Panc1 (cell line): ENCODE results near the gene XXYLT1. TPM values are rescaled to one million over a fixed set of nuclear protein-coding genes. Genes with fewer than 3 reads are reported as not detected.

Experiments used
- ATAC-seq: fragments of 200-7000 bp; cut with Tn5 transposase; 2 replicates; pipeline ENCODE4 v1.9.1; 2020; ENCODE audit warnings: mild to moderate bottlenecking, moderate library complexity
- BruUV-seq: library from RNA; stranded (reverse); fragments of 400-500 nt; replicated peaks from 2 replicates; lab custom pipeline; 2021; lab: Mats Ljungman, UMichigan
- CTCF ChIA-PET: fragments of 300-600 bp; sonication (Branson Sonifier 250); formaldehyde crosslinking; loops from one replicate; lab custom pipeline; 2022; ENCODE audit warnings: antibody characterized with exemption; lab: Charles Lee
- POLR2A ChIA-PET: fragments of 300-600 bp; sonication (Branson Sonifier 250); formaldehyde crosslinking; loops from one replicate; lab custom pipeline; 2022; ENCODE audit warnings: antibody characterized with exemption; lab: Charles Lee
- DNase-seq: peaks from one replicate; pipeline ENCODE4 v3.0.0-alpha.2; 2010; ENCODE audit warnings: low read depth, low spot score
- H3K27ac ChIP-seq: 2 replicates; pipeline ENCODE4 v1.5.1; 2011; ENCODE audit warnings: mild to moderate bottlenecking, low read length, inconsistent platforms
- H3K27me3 ChIP-seq: fragments of 200-500 bp; sonication (Bioruptor generic); 2 replicates; pipeline ENCODE4 v1.6.0; 2014; ENCODE audit warnings: low read length, inconsistent platforms; ENCODE audit not compliant: control insufficient read depth, insufficient read depth
- H3K36me3 ChIP-seq: fragments of 200-500 bp; sonication (Bioruptor generic); 2 replicates; pipeline ENCODE4 v1.5.1; 2014; ENCODE audit warnings: inconsistent platforms, mild to moderate bottlenecking, low read length, moderate library complexity; ENCODE audit not compliant: control insufficient read depth, insufficient read depth
- H3K4me1 ChIP-seq: 2 replicates; pipeline ENCODE4 v1.5.1; 2011; ENCODE audit warnings: inconsistent platforms, mild to moderate bottlenecking, low read length, moderate library complexity; ENCODE audit not compliant: control insufficient read depth, insufficient read depth
- H3K4me3 ChIP-seq, 2 experiments: 2 replicates each; pipeline ENCODE4 v1.5.1; 2011 to 2012; ENCODE audit warnings: low read depth in 2 of 2, low read length in 2 of 2, mild to moderate bottlenecking in 2 of 2, inconsistent platforms in 1 of 2, moderate library complexity in 1 of 2
- H3K9me3 ChIP-seq: fragments of 200-500 bp; sonication (Bioruptor generic); 2 replicates; pipeline ENCODE4 v1.5.1; 2014; ENCODE audit warnings: low read depth, mild to moderate bottlenecking, inconsistent platforms, low read length, moderate library complexity; ENCODE audit not compliant: control insufficient read depth, insufficient read depth
- POLR2AphosphoS5 ChIP-seq: IDR thresholded peaks from 2 replicates; pipeline ENCODE4 v1.6.1; 2012; ENCODE audit warnings: mild to moderate bottlenecking, low read depth, low read length, moderate library complexity
- SIN3A ChIP-seq: IDR thresholded peaks from 2 replicates; pipeline ENCODE4 v1.6.1; 2012; ENCODE audit warnings: low read depth, mild to moderate bottlenecking, low read length, moderate library complexity, borderline replicate concordance; ENCODE audit not compliant: insufficient read depth
- TCF7L2 ChIP-seq: IDR thresholded peaks from 2 replicates; pipeline ENCODE4 v1.6.1; 2011; ENCODE audit warnings: mild to moderate bottlenecking, low read depth, low read length, inconsistent platforms
- in situ Hi-C: cut with HindIII; loops from 2 replicates; pipeline ENCODE4 v1.10.0; 2016; ENCODE audit warnings: low sequenced_read_pairs, low pct_unique_long_range_greater_than_20kb
- intact Hi-C: fragments of 100-400 bp; cut with micrococcal nuclease; formaldehyde crosslinking; loops from one replicate; pipeline ENCODE4 v1.10.0; 2022; ENCODE audit not compliant: unreplicated experiment
- total RNA-seq: library from RNA; stranded (reverse); gene quantifications from one replicate; pipeline ENCODE4 v1.2.1, GENCODE V29; 2021; ENCODE audit not compliant: unreplicated experiment
- TF ChIP-seq, protein P1 (sequence below): fragments of 450-650 bp; IDR thresholded peaks from 2 replicates; pipeline ENCODE4 v1.5.1; 2017; ENCODE audit warnings: mild to moderate bottlenecking
- TF ChIP-seq, protein P2 (sequence below), 2 experiments: IDR thresholded peaks; 2 replicates each; pipeline ENCODE4 v1.6.1; 2011 to 2012; ENCODE audit warnings: low read depth in 2 of 2, control low read depth in 1 of 2, low read length in 1 of 2, mild to moderate bottlenecking in 1 of 2, moderate library complexity in 1 of 2; ENCODE audit not compliant: insufficient read depth in 1 of 2

Gene XXYLT1
- total RNA-seq, 1 experiment from 2014 or later: 26.0 TPM

GRCh38 chr3:195040773-195041520 lies 230.0 kb downstream of the XXYLT1 start:
- DNase-seq: no peak
- intact Hi-C loops: no loop called here
- H3K27me3 ChIP-seq: no peaks in the 10 kb centered on the region
- ChIA-PET POLR2A (no interaction called here), CTCF (no interaction called here)
- H3K4me1 ChIP-seq: peaks cover 33% of the 10 kb centered on the region
- H3K4me3 ChIP-seq: no peak overlapping the region
- H3K9me3 ChIP-seq: no peaks in the 10 kb centered on the region
- H3K27ac ChIP-seq: peak overlapping the region; percentile 71
- in situ Hi-C loops: no loop called here
- H3K36me3 ChIP-seq: no peaks in the 10 kb centered on the region
- no TSS peak for BruUV-seq
- peak; percentile 38 for ATAC-seq
- TF ChIP-seq SIN3A (no peak), POLR2AphosphoS5 (no peak), TCF7L2 (peak; percentile 66; the same call in 1 of the 2 replicates)
- TF ChIP-seq, protein P1, sequence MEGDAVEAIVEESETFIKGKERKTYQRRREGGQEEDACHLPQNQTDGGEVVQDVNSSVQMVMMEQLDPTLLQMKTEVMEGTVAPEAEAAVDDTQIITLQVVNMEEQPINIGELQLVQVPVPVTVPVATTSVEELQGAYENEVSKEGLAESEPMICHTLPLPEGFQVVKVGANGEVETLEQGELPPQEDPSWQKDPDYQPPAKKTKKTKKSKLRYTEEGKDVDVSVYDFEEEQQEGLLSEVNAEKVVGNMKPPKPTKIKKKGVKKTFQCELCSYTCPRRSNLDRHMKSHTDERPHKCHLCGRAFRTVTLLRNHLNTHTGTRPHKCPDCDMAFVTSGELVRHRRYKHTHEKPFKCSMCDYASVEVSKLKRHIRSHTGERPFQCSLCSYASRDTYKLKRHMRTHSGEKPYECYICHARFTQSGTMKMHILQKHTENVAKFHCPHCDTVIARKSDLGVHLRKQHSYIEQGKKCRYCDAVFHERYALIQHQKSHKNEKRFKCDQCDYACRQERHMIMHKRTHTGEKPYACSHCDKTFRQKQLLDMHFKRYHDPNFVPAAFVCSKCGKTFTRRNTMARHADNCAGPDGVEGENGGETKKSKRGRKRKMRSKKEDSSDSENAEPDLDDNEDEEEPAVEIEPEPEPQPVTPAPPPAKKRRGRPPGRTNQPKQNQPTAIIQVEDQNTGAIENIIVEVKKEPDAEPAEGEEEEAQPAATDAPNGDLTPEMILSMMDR: no peak
- TF ChIP-seq, protein P2, sequence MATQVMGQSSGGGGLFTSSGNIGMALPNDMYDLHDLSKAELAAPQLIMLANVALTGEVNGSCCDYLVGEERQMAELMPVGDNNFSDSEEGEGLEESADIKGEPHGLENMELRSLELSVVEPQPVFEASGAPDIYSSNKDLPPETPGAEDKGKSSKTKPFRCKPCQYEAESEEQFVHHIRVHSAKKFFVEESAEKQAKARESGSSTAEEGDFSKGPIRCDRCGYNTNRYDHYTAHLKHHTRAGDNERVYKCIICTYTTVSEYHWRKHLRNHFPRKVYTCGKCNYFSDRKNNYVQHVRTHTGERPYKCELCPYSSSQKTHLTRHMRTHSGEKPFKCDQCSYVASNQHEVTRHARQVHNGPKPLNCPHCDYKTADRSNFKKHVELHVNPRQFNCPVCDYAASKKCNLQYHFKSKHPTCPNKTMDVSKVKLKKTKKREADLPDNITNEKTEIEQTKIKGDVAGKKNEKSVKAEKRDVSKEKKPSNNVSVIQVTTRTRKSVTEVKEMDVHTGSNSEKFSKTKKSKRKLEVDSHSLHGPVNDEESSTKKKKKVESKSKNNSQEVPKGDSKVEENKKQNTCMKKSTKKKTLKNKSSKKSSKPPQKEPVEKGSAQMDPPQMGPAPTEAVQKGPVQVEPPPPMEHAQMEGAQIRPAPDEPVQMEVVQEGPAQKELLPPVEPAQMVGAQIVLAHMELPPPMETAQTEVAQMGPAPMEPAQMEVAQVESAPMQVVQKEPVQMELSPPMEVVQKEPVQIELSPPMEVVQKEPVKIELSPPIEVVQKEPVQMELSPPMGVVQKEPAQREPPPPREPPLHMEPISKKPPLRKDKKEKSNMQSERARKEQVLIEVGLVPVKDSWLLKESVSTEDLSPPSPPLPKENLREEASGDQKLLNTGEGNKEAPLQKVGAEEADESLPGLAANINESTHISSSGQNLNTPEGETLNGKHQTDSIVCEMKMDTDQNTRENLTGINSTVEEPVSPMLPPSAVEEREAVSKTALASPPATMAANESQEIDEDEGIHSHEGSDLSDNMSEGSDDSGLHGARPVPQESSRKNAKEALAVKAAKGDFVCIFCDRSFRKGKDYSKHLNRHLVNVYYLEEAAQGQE (IDR thresholded peaks at IDR 0.05; ENCODE audit: insufficient read depth in 1 of 2, low read depth in 2 of 2, low read length in 1 of 2): no peak

GRCh38 chr3:195040094-195040493 lies 230.9 kb downstream of the XXYLT1 start:
- H3K27ac ChIP-seq: peak overlapping the region; percentile 71; the same call in 1 of the 2 replicates
- in situ Hi-C loops (no loop called here), intact Hi-C loops (no loop called here)
- no TSS peak for BruUV-seq
- no peak for TF ChIP-seq SIN3A
- TF ChIP-seq POLR2AphosphoS5: no peak
- TF ChIP-seq TCF7L2: no peak
- TF ChIP-seq, protein P2 (IDR thresholded peaks at IDR 0.05; ENCODE audit: insufficient read depth in 1 of 2, low read depth in 2 of 2, low read length in 1 of 2): no peak
- TF ChIP-seq, protein P1: no peak
- CTCF ChIA-PET: no interaction called here
- no peaks in the 10 kb centered on the region for H3K27me3 ChIP-seq
- no peak for ATAC-seq
- no peak overlapping the region for H3K4me3 ChIP-seq
- H3K36me3 ChIP-seq: no peaks in the 10 kb centered on the region
- H3K4me1 ChIP-seq: peaks cover 31% of the 10 kb centered on the region
- no peaks in the 10 kb centered on the region for H3K9me3 ChIP-seq
- no peak for DNase-seq
- POLR2A ChIA-PET: no interaction called here
